ENCODE measurements around the gene SORCS2.

The SORCS2 gene

DNA sequence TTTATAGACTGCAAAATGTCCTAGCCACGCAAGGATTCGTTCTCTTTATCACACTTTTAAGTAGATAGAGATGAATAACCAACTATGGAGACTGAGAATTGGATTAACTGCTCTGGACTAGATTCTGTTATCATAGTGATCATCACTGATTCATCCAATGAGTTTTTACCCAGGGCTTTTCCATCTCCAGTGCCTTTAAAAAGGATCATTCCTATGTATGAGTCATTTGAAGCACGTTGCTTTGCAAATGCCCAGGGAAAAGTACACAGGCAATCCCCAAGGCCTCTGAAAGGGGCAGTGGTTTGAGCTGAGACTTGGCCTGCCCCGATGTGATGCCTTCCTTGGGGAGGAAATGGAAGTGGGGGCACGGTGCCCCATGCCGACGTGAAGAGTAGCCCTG lies 365.1 kb downstream of the SORCS2 start:
- no peaks in the 10 kb centered on the region for H3K36me3 ChIP-seq (ENCODE audit: insufficient read depth, low read length)
- peaks cover 8% of the 10 kb centered on the region; the same call in 1 of the 2 replicates for H3K9me3 ChIP-seq (ENCODE audit: control insufficient read depth, insufficient read depth, low read length)
- H3K4me1 ChIP-seq (ENCODE audit: insufficient read depth, low read length): no peaks in the 10 kb centered on the region; the same call in 1 of the 2 replicates
- H3K9ac ChIP-seq (ENCODE audit: low read depth, low read length): no peak overlapping the region

DNA sequence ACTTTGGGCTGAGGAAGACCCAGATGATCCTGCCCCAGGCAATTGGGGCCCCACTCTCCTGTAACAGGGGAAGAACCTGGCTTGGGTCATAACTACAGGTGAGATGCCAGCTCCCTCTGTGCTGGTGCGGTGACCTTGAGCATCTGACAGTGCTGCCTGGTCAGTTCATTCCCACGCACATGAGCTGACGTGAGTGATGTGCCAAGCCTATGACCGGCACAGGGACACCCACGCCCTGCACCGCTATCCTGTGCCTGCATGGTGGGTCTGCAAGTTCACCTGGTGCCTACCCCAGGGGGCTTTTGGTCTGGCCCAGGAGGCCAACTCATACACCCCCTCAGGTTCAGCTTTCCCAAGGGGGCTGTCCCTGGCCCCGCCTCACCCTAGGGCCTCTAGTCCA lies 366.1 kb downstream of the SORCS2 start:
- no peak overlapping the region for H3K9ac ChIP-seq (ENCODE audit: low read depth, low read length)
- no peaks in the 10 kb centered on the region for H3K36me3 ChIP-seq (ENCODE audit: insufficient read depth, low read length)
- H3K9me3 ChIP-seq (ENCODE audit: control insufficient read depth, insufficient read depth, low read length): no peaks in the 10 kb centered on the region; the same call in 1 of the 2 replicates
- no peaks in the 10 kb centered on the region; the same call in 1 of the 2 replicates for H3K4me1 ChIP-seq (ENCODE audit: insufficient read depth, low read length)

DNA sequence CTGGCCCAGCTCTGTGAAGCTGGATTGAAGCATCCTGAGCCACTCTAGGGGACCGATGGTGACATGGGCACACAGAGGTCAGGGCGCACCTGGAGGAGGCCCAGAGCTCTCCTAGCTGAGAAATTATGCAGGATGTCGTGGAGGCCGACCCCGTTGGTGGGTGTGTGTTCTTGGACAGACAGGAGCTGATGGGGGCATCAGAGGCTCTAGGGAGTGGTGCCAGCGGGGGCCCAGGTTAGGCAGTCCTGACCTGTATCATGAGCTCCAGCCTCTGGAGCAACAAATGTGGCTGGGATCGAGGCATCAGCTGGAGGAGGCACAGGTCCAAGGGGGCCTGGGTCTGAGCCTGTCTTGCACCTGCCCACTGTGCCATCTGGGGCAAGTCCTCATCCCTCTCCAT lies 367.0 kb downstream of the SORCS2 start:
- H3K9ac ChIP-seq (ENCODE audit: low read depth, low read length): no peak overlapping the region
- no peaks in the 10 kb centered on the region for H3K36me3 ChIP-seq (ENCODE audit: insufficient read depth, low read length)
- H3K4me1 ChIP-seq (ENCODE audit: insufficient read depth, low read length): no peaks in the 10 kb centered on the region; the same call in 1 of the 2 replicates
- no peaks in the 10 kb centered on the region for H3K9me3 ChIP-seq (ENCODE audit: control insufficient read depth, insufficient read depth, low read length)

DNA sequence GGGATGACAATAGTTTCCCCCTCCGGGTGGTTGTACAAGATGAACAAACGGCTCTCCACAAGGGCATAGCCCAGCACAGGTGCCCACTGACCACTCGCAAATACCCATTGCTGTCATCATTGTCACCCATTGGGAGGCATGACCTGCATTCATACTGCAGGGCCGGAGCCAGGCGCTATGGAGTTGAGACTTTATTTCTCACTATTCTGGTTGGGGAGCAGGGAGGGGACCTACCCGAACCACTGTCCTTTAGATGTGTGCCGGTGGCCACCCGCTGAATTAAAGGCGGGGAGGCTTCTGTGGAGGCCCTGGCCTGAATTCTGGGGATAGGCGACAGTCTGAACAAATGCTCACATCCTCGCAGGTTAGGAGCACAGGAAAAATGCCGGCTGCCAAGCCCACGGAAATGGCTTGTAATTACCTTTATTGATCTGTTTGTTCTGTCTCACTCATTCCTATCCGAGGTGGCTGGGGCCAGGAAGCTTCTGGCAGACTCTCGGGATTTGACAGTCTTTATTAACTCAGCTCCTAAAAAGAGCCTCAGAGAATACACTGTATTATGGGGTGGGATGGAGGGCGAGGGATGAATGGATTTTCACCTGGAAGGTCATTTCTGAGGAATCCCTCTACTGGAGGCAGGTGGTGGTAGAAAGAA lies 367.5 kb downstream of the SORCS2 start:
- Histone ChIP-seq H3K9ac (ENCODE audit: low read depth, low read length) (no peak overlapping the region), H3K4me1 (ENCODE audit: insufficient read depth, low read length) (no peaks in the 10 kb centered on the region; the same call in 1 of the 2 replicates), H3K36me3 (ENCODE audit: insufficient read depth, low read length) (no peaks in the 10 kb centered on the region), H3K9me3 (ENCODE audit: control insufficient read depth, insufficient read depth, low read length) (no peaks in the 10 kb centered on the region)

DNA sequence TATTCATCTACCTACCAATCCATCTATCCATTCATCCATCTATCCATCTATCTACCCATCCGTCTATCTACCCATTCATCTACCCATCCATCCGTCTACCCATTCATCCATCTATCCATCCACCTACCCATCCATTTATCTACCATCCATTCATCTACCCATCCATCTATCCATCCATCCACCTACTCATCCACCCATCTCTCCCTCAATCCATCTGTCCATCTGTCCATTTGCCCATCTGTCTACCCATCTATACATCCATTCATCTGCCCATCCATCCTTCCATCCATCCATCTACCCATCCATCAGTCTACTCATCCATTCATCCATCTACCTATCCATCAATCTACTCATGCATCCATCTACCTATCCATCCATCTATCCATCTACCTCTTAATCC lies 369.2 kb downstream of the SORCS2 start:
- Histone ChIP-seq H3K9me3 (ENCODE audit: control insufficient read depth, insufficient read depth, low read length) (no peaks in the 10 kb centered on the region), H3K4me1 (ENCODE audit: insufficient read depth, low read length) (no peaks in the 10 kb centered on the region; the same call in 1 of the 2 replicates), H3K36me3 (ENCODE audit: insufficient read depth, low read length) (no peaks in the 10 kb centered on the region), H3K9ac (ENCODE audit: low read depth, low read length) (no peak overlapping the region)

DNA sequence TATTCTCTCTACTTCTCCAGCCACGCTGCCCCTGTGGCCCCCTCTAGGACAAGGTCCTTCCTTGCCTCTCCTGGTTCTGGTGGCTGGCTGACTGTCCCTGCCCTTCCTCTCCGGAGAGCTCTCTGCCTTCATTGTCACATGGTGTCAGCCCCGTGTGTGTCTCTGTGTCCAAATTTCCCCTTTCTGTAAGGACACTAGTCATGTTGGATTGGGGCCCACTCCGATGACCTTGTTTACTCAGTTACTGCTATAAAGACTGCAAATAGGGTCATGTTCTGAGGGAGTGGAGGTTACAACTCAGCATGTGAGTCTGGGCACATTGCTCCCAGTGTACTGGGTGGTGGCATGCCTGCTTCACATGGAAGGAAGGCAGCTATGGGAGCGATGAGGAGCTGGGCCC lies 371.9 kb downstream of the SORCS2 start:
- H3K4me1 ChIP-seq (ENCODE audit: insufficient read depth, low read length): no peaks in the 10 kb centered on the region
- H3K9ac ChIP-seq (ENCODE audit: low read depth, low read length): no peak overlapping the region
- H3K36me3 ChIP-seq (ENCODE audit: insufficient read depth, low read length): no peaks in the 10 kb centered on the region
- no peaks in the 10 kb centered on the region for H3K9me3 ChIP-seq (ENCODE audit: control insufficient read depth, insufficient read depth, low read length)

DNA sequence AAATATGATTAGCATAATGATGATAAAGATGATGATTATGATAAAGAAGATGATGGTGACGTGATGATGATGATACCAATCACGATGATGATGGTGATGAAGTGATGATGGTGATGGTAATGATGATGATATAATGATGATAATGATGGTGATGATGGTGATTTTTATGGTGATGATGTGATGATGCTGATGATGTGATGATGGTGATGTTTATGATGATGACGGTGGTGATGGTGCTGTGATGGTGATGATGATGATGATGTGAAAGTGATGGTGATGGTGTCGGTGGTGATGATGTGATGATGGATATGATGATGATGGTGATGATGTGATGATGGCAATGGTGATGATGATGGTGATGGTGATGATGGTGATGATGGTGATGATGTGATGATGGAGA lies 373.1 kb downstream of the SORCS2 start:
- Histone ChIP-seq H3K4me1 (ENCODE audit: insufficient read depth, low read length) (no peaks in the 10 kb centered on the region; the same call in 1 of the 2 replicates), H3K9ac (ENCODE audit: low read depth, low read length) (no peak overlapping the region), H3K36me3 (ENCODE audit: insufficient read depth, low read length) (no peaks in the 10 kb centered on the region), H3K9me3 (ENCODE audit: control insufficient read depth, insufficient read depth, low read length) (no peaks in the 10 kb centered on the region)

DNA sequence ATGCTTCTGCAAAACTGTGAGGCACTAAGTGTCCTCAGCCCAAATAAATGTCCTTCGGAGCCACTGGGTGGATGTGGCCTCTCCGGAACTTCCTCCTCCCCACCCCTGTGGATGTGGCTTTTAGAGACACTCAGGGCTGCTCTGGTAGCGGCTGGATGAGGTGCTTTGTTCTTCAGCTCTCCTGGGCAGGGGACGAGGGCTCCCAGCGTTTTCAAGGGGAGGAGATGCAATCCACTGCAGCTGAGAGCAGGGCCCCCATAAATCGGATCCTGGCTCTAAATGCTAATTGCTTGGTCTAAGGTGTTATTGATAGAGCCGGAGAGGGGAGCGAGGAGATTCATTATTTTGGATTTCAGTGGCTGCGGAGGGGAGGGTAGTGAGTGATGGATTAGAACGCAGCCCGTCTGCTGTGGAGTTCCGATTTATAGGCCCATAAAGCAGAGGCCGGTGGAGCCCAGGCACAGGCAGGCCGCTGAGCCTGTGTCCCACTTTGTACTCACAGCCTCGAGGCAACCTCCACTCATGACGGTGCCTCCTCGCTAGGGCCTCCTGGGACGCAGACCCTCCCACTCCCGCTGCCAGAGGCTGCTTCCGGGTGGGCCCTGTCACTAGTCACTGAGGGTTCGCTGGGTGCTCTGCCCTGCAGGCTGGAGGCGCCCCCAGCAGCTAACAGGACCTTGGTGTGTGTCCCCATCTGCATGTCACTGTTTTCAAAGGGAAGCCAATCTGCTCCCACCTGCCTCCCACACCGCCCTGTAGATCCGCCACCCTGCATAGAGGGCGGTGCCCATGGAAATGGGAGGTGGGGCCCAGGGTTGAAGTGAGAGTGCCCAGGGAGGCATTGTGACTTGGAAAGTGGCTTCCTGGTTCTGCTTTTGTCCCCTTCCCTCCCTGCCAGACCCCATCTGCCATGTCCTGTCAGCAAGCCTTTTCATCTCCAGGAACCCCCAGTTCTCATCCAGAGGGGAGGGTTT lies 377.8 kb downstream of the SORCS2 start:
- Histone ChIP-seq H3K9ac (ENCODE audit: low read depth, low read length) (no peak overlapping the region), H3K9me3 (ENCODE audit: control insufficient read depth, insufficient read depth, low read length) (no peaks in the 10 kb centered on the region), H3K4me1 (ENCODE audit: insufficient read depth, low read length) (no peaks in the 10 kb centered on the region; the same call in 1 of the 2 replicates), H3K36me3 (ENCODE audit: insufficient read depth, low read length) (no peaks in the 10 kb centered on the region)

GRCh38 chr4:7571001-7571400 lies 378.7 kb downstream of the SORCS2 start:
- Histone ChIP-seq H3K4me1 (ENCODE audit: insufficient read depth, low read length) (no peaks in the 10 kb centered on the region; the same call in 1 of the 2 replicates), H3K9ac (ENCODE audit: low read depth, low read length) (no peak overlapping the region), H3K9me3 (ENCODE audit: control insufficient read depth, insufficient read depth, low read length) (no peaks in the 10 kb centered on the region), H3K36me3 (ENCODE audit: insufficient read depth, low read length) (no peaks in the 10 kb centered on the region)

DNA sequence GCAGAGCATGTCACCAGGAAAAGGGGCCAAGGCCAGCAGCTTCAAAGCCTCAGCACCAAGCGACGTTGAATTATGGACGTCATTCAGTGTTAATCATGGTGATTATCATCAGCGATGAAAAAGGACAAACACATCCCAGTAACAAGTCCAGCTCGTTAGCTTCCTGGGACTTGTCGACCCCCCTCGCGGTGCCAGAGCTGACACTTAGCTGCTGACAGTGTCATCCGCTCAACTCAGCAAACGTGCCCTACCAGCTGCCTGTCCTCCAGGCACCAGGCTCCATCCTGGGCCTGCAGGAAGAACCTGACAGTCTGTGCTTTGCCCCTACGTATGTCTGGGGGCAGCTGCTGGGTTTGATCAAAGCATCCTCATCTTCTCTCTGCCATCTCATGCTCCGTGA lies 379.4 kb downstream of the SORCS2 start:
- Histone ChIP-seq H3K4me1 (ENCODE audit: insufficient read depth, low read length) (no peaks in the 10 kb centered on the region; the same call in 1 of the 2 replicates), H3K9me3 (ENCODE audit: control insufficient read depth, insufficient read depth, low read length) (no peaks in the 10 kb centered on the region; the same call in 1 of the 2 replicates), H3K36me3 (ENCODE audit: insufficient read depth, low read length) (no peaks in the 10 kb centered on the region), H3K9ac (ENCODE audit: low read depth, low read length) (no peak overlapping the region)

- Histone ChIP-seq H3K9ac (ENCODE audit: low read depth, low read length) (no peak overlapping the region), H3K4me1 (ENCODE audit: insufficient read depth, low read length) (no peaks in the 10 kb centered on the region; the same call in 1 of the 2 replicates), H3K36me3 (ENCODE audit: insufficient read depth, low read length) (no peaks in the 10 kb centered on the region), H3K9me3 (ENCODE audit: control insufficient read depth, insufficient read depth, low read length) (no peaks in the 10 kb centered on the region; the same call in none of the 2 replicates)
These were observed 380.6 kb downstream of the SORCS2 start for GRCh38 chr4:7572894-7573293.

DNA sequence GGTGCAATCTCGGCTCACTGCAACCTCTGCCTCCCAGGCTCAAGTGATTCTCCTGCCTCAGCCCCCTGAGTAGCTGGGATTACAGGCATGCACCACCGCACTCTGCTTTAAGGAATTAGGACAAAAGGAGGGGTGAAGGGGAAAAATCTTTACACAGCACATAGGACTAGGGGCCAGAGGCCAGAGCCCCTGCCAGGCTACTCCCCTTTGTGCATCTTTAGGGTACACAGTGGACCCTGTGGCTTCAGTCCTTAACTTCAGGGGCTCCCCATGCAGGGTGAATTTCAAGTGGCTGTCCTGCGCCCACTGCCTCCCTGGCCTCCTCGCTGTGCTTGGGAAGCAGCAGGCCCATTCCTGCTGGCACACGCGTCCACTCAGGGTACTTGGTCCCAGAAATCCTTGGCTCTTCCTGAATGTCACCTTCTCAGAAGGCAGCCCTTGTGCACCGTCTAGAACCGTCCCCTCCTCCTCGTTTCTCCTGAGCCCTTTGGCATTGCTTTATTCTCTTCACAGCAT lies 381.3 kb downstream of the SORCS2 start:
- Histone ChIP-seq H3K4me1 (ENCODE audit: insufficient read depth, low read length) (no peaks in the 10 kb centered on the region; the same call in 1 of the 2 replicates), H3K9ac (ENCODE audit: low read depth, low read length) (no peak overlapping the region), H3K9me3 (ENCODE audit: control insufficient read depth, insufficient read depth, low read length) (peaks cover 6% of the 10 kb centered on the region), H3K36me3 (ENCODE audit: insufficient read depth, low read length) (no peaks in the 10 kb centered on the region)

GRCh38 chr4:7574287-7575014 lies 382.1 kb downstream of the SORCS2 start:
- no peaks in the 10 kb centered on the region; the same call in 1 of the 2 replicates for H3K4me1 ChIP-seq (ENCODE audit: insufficient read depth, low read length)
- H3K36me3 ChIP-seq (ENCODE audit: insufficient read depth, low read length): no peaks in the 10 kb centered on the region
- peaks cover 9% of the 10 kb centered on the region for H3K9me3 ChIP-seq (ENCODE audit: control insufficient read depth, insufficient read depth, low read length)
- no peak overlapping the region for H3K9ac ChIP-seq (ENCODE audit: low read depth, low read length)

DNA sequence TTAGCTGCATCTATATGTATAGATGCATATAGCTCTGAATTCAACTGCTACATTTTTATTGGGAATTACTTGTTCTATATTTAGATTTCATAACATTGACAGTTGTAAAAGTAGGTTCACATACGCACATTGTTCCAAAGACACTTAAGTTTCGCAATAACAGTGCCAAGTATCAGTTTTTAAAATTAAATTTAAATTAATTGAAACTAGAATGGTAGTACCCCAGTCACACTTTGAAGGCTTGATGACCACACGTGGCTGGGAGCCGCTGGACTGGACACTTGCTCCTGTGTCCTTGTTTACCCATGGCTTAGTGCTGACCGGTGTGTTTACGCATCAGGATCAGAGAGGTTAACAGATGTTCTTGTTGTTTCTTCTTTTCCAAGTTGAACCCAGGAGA lies 383.1 kb downstream of the SORCS2 start:
- H3K9me3 ChIP-seq (ENCODE audit: control insufficient read depth, insufficient read depth, low read length): peaks cover 9% of the 10 kb centered on the region
- no peak overlapping the region for H3K9ac ChIP-seq (ENCODE audit: low read depth, low read length)
- no peaks in the 10 kb centered on the region; the same call in 1 of the 2 replicates for H3K4me1 ChIP-seq (ENCODE audit: insufficient read depth, low read length)
- no peaks in the 10 kb centered on the region for H3K36me3 ChIP-seq (ENCODE audit: insufficient read depth, low read length)
